LNCAP (cell line): ENCODE measurements around the gene GZMA.

Experiments used
- CTCF ChIP-seq: fragments of 450-650 bp; IDR thresholded peaks from 2 replicates; pipeline ENCODE4 v1.5.1; 2017; ENCODE audit warnings: mild to moderate bottlenecking

GZMA gene

GRCh38 chr5:55104036-55104772 is 1.8 kb downstream of the GZMA start:
- TF ChIP-seq CTCF: no peak

- TF ChIP-seq CTCF: no peak
Measured at GRCh38 chr5:55104946-55105701, 2.7 kb downstream of the GZMA start.

- TF ChIP-seq CTCF: no peak
Measured at GRCh38 chr5:55108661-55109060, 6.2 kb downstream of the GZMA start.

- TF ChIP-seq CTCF: no peak
Measured at GRCh38 chr5:55110217-55110616, 7.8 kb downstream of the GZMA start.

GRCh38 chr5:55113327-55113726 is 10.9 kb downstream of the GZMA start:
- no peak for TF ChIP-seq CTCF

- no peak for TF ChIP-seq CTCF
Measured at GRCh38 chr5:55114061-55114460, 11.6 kb downstream of the GZMA start.

GRCh38 chr5:55123365-55123764 is 20.9 kb downstream of the GZMA start:
- TF ChIP-seq CTCF: no peak
